ENCODE results near the gene BSCL2.
A peak's percentile ranks its signal among the peaks of the same experiment; 100 is the strongest.

The BSCL2 gene

GRCh38 chr11:62689421-62690183 is 17.6 kb downstream of the BSCL2 start, which contains the start of gene LRRN4CL:
Gene LRRN4CL (minus strand): TSS chr11:62689530. CDS start chr11:62688508, 1,022 bp downstream.
- peak within 1 kb of the TSS; percentile 56 to 63 for H3K27ac ChIP-seq (ENCODE audit: low read depth in 2 of 2, low read length in 2 of 2)
- no peaks in the 10 kb centered on the region for H3K9me3 ChIP-seq (ENCODE audit: control insufficient read depth in 2 of 2, low read length in 2 of 2)
- H3K4me1 ChIP-seq (ENCODE audit: control insufficient read depth in 2 of 2, insufficient read depth in 2 of 2, low read length in 2 of 2) = peaks cover 0 to 2% of the 10 kb centered on the region in 2 donors
- H3K36me3 ChIP-seq (ENCODE audit: control insufficient read depth in 2 of 2, insufficient read depth in 2 of 2, low read length in 2 of 2) = peaks cover 20 to 30% of the 10 kb centered on the region in 2 donors
- H3K4me3 ChIP-seq (ENCODE audit: low read length in 2 of 2) = peak within 1 kb of the TSS; percentile 32 to 55
- H3K9ac ChIP-seq (ENCODE audit: low read depth in 1 of 2, low read length in 2 of 2) = peak within 1 kb of the TSS in 1 of 2 donors; percentile 26
- no peaks in the 10 kb centered on the region for H3K27me3 ChIP-seq (ENCODE audit: control insufficient read depth in 2 of 2, insufficient read depth in 2 of 2, low read length in 2 of 2)

GRCh38 chr11:62688491-62688890 is 18.7 kb downstream of the BSCL2 start:
- Histone ChIP-seq H3K27me3 (ENCODE audit: control insufficient read depth in 2 of 2, insufficient read depth in 2 of 2, low read length in 2 of 2) (no peaks in the 10 kb centered on the region), H3K9me3 (ENCODE audit: control insufficient read depth in 2 of 2, low read length in 2 of 2) (no peaks in the 10 kb centered on the region), H3K36me3 (ENCODE audit: control insufficient read depth in 2 of 2, insufficient read depth in 2 of 2, low read length in 2 of 2) (peaks cover 20 to 28% of the 10 kb centered on the region in 2 donors), H3K4me3 (ENCODE audit: low read length in 2 of 2) (peak overlapping the region in 1 of 2 donors; percentile 55), H3K27ac (ENCODE audit: low read depth in 2 of 2, low read length in 2 of 2) (no peak overlapping the region), H3K9ac (ENCODE audit: low read depth in 1 of 2, low read length in 2 of 2) (peak overlapping the region in 1 of 2 donors; percentile 26), H3K4me1 (ENCODE audit: control insufficient read depth in 2 of 2, insufficient read depth in 2 of 2, low read length in 2 of 2) (peaks cover 0 to 2% of the 10 kb centered on the region in 2 donors)

- peaks cover 0 to 2% of the 10 kb centered on the region in 2 donors for H3K4me1 ChIP-seq (ENCODE audit: control insufficient read depth in 2 of 2, insufficient read depth in 2 of 2, low read length in 2 of 2)
- peak overlapping the region in 1 of 2 donors; percentile 38 for H3K9ac ChIP-seq (ENCODE audit: low read depth in 1 of 2, low read length in 2 of 2)
- H3K27ac ChIP-seq (ENCODE audit: low read depth in 2 of 2, low read length in 2 of 2) = no peak overlapping the region
- H3K36me3 ChIP-seq (ENCODE audit: control insufficient read depth in 2 of 2, insufficient read depth in 2 of 2, low read length in 2 of 2) = peaks cover 17 to 22% of the 10 kb centered on the region in 2 donors
- no peaks in the 10 kb centered on the region for H3K27me3 ChIP-seq (ENCODE audit: control insufficient read depth in 2 of 2, insufficient read depth in 2 of 2, low read length in 2 of 2)
- peak overlapping the region; percentile 30 to 55 for H3K4me3 ChIP-seq (ENCODE audit: low read length in 2 of 2)
- no peaks in the 10 kb centered on the region for H3K9me3 ChIP-seq (ENCODE audit: control insufficient read depth in 2 of 2, low read length in 2 of 2)
These were observed 19.5 kb downstream of the BSCL2 start for GRCh38 chr11:62687508-62688396.

GRCh38 chr11:62682518-62682917 is 24.7 kb downstream of the BSCL2 start:
- H3K27me3 ChIP-seq (ENCODE audit: control insufficient read depth in 2 of 2, insufficient read depth in 2 of 2, low read length in 2 of 2) = no peaks in the 10 kb centered on the region
- no peak overlapping the region for H3K9ac ChIP-seq (ENCODE audit: low read depth in 1 of 2, low read length in 2 of 2)
- no peak overlapping the region for H3K27ac ChIP-seq (ENCODE audit: low read depth in 2 of 2, low read length in 2 of 2)
- no peak overlapping the region for H3K4me3 ChIP-seq (ENCODE audit: low read length in 2 of 2)
- peaks cover 12 to 13% of the 10 kb centered on the region in 2 donors for H3K4me1 ChIP-seq (ENCODE audit: control insufficient read depth in 2 of 2, insufficient read depth in 2 of 2, low read length in 2 of 2)
- peaks cover 2 to 5% of the 10 kb centered on the region in 2 donors for H3K36me3 ChIP-seq (ENCODE audit: control insufficient read depth in 2 of 2, insufficient read depth in 2 of 2, low read length in 2 of 2)
- H3K9me3 ChIP-seq (ENCODE audit: control insufficient read depth in 2 of 2, low read length in 2 of 2) = no peaks in the 10 kb centered on the region

GRCh38 chr11:62680825-62681240 is 26.4 kb downstream of the BSCL2 start:
- Histone ChIP-seq H3K9me3 (ENCODE audit: control insufficient read depth in 2 of 2, low read length in 2 of 2) (no peaks in the 10 kb centered on the region), H3K4me1 (ENCODE audit: control insufficient read depth in 2 of 2, insufficient read depth in 2 of 2, low read length in 2 of 2) (peaks cover 13 to 14% of the 10 kb centered on the region in 2 donors), H3K36me3 (ENCODE audit: control insufficient read depth in 2 of 2, insufficient read depth in 2 of 2, low read length in 2 of 2) (peaks cover 16 to 19% of the 10 kb centered on the region in 2 donors), H3K27me3 (ENCODE audit: control insufficient read depth in 2 of 2, insufficient read depth in 2 of 2, low read length in 2 of 2) (no peaks in the 10 kb centered on the region), H3K4me3 (ENCODE audit: low read length in 2 of 2) (no peak overlapping the region), H3K9ac (ENCODE audit: low read depth in 1 of 2, low read length in 2 of 2) (no peak overlapping the region), H3K27ac (ENCODE audit: low read depth in 2 of 2, low read length in 2 of 2) (no peak overlapping the region)

GRCh38 chr11:62678770-62679696 is 28.2 kb downstream of the BSCL2 start, which contains the start of gene UBXN1:
Gene UBXN1 (minus strand): TSS chr11:62679073. CDS start chr11:62678923, 150 bp downstream.
- H3K27ac ChIP-seq (ENCODE audit: low read depth in 2 of 2, low read length in 2 of 2) = peak within 1 kb of the TSS; percentile 71 to 90
- no peaks in the 10 kb centered on the region for H3K27me3 ChIP-seq (ENCODE audit: control insufficient read depth in 2 of 2, insufficient read depth in 2 of 2, low read length in 2 of 2)
- H3K4me3 ChIP-seq (ENCODE audit: low read length in 2 of 2) = peak within 1 kb of the TSS; percentile 83 to 93
- H3K36me3 ChIP-seq (ENCODE audit: control insufficient read depth in 2 of 2, insufficient read depth in 2 of 2, low read length in 2 of 2) = peaks cover 19 to 21% of the 10 kb centered on the region in 2 donors
- peak within 1 kb of the TSS; percentile 91 for H3K9ac ChIP-seq (ENCODE audit: low read depth in 1 of 2, low read length in 2 of 2)
- peaks cover 13 to 14% of the 10 kb centered on the region in 2 donors for H3K4me1 ChIP-seq (ENCODE audit: control insufficient read depth in 2 of 2, insufficient read depth in 2 of 2, low read length in 2 of 2)
- H3K9me3 ChIP-seq (ENCODE audit: control insufficient read depth in 2 of 2, low read length in 2 of 2) = no peaks in the 10 kb centered on the region

- peaks cover 19 to 23% of the 10 kb centered on the region in 2 donors for H3K36me3 ChIP-seq (ENCODE audit: control insufficient read depth in 2 of 2, insufficient read depth in 2 of 2, low read length in 2 of 2)
- peak overlapping the region; percentile 71 to 90 for H3K27ac ChIP-seq (ENCODE audit: low read depth in 2 of 2, low read length in 2 of 2)
- peak overlapping the region; percentile 83 to 93 for H3K4me3 ChIP-seq (ENCODE audit: low read length in 2 of 2)
- peaks cover 13 to 14% of the 10 kb centered on the region in 2 donors for H3K4me1 ChIP-seq (ENCODE audit: control insufficient read depth in 2 of 2, insufficient read depth in 2 of 2, low read length in 2 of 2)
- no peaks in the 10 kb centered on the region for H3K27me3 ChIP-seq (ENCODE audit: control insufficient read depth in 2 of 2, insufficient read depth in 2 of 2, low read length in 2 of 2)
- H3K9ac ChIP-seq (ENCODE audit: low read depth in 1 of 2, low read length in 2 of 2) = peak overlapping the region; percentile 91
- H3K9me3 ChIP-seq (ENCODE audit: control insufficient read depth in 2 of 2, low read length in 2 of 2) = no peaks in the 10 kb centered on the region
These were observed 28.8 kb downstream of the BSCL2 start for GRCh38 chr11:62678433-62678769.

- Histone ChIP-seq H3K27me3 (ENCODE audit: control insufficient read depth in 2 of 2, insufficient read depth in 2 of 2, low read length in 2 of 2) (no peaks in the 10 kb centered on the region), H3K36me3 (ENCODE audit: control insufficient read depth in 2 of 2, insufficient read depth in 2 of 2, low read length in 2 of 2) (peaks cover 19 to 23% of the 10 kb centered on the region in 2 donors), H3K27ac (ENCODE audit: low read depth in 2 of 2, low read length in 2 of 2) (no peak overlapping the region), H3K9ac (ENCODE audit: low read depth in 1 of 2, low read length in 2 of 2) (peak overlapping the region in 1 of 2 donors; percentile 91), H3K9me3 (ENCODE audit: control insufficient read depth in 2 of 2, low read length in 2 of 2) (no peaks in the 10 kb centered on the region), H3K4me3 (ENCODE audit: low read length in 2 of 2) (peak overlapping the region; percentile 83 to 93), H3K4me1 (ENCODE audit: control insufficient read depth in 2 of 2, insufficient read depth in 2 of 2, low read length in 2 of 2) (peaks cover 17 to 18% of the 10 kb centered on the region in 2 donors)
These were observed 29.5 kb downstream of the BSCL2 start for GRCh38 chr11:62677714-62678113.

GRCh38 chr11:62677156-62677555 is 30.1 kb downstream of the BSCL2 start:
- Histone ChIP-seq H3K9me3 (ENCODE audit: control insufficient read depth in 2 of 2, low read length in 2 of 2) (no peaks in the 10 kb centered on the region), H3K4me1 (ENCODE audit: control insufficient read depth in 2 of 2, insufficient read depth in 2 of 2, low read length in 2 of 2) (peaks cover 21 to 23% of the 10 kb centered on the region in 2 donors), H3K9ac (ENCODE audit: low read depth in 1 of 2, low read length in 2 of 2) (peak overlapping the region in 1 of 2 donors; percentile 24), H3K27me3 (ENCODE audit: control insufficient read depth in 2 of 2, insufficient read depth in 2 of 2, low read length in 2 of 2) (no peaks in the 10 kb centered on the region), H3K27ac (ENCODE audit: low read depth in 2 of 2, low read length in 2 of 2) (no peak overlapping the region), H3K36me3 (ENCODE audit: control insufficient read depth in 2 of 2, insufficient read depth in 2 of 2, low read length in 2 of 2) (peaks cover 19 to 23% of the 10 kb centered on the region in 2 donors), H3K4me3 (ENCODE audit: low read length in 2 of 2) (no peak overlapping the region)

Measured in mucosa of rectum (tissue), 2 donors.